PC-9 (cell line): Measurements from ENCODE around the gene GFPT2. TPM values are rescaled to one million over a fixed set of nuclear protein-coding genes. Genes with fewer than 3 reads are reported as not detected.

ENCODE experiments used
- BruUV-seq: library from RNA; stranded (reverse); fragments of 400-500 nt; replicated peaks from 2 replicates; lab custom pipeline; 2021; lab: Mats Ljungman, UMichigan
- CTCF ChIA-PET: fragments of 300-600 bp; sonication (Branson Sonifier 250); formaldehyde crosslinking; loops from one replicate; lab custom pipeline; 2022; ENCODE audit warnings: antibody characterized with exemption; lab: Charles Lee
- POLR2A ChIA-PET: fragments of 300-600 bp; sonication (Branson Sonifier 250); formaldehyde crosslinking; loops from one replicate; lab custom pipeline; 2022; ENCODE audit warnings: antibody characterized with exemption; ENCODE audit not compliant: unreplicated experiment; lab: Charles Lee
- DNase-seq, 2 experiments: peaks; one replicate each; pipeline versions ENCODE4 v3.0.0 to v3.0.0-alpha.2; 2015 to 2022; ENCODE audit warnings: mixed read lengths in 1 of 2
- H2AFZ ChIP-seq: fragments of 200-600 bp; sonication (generic); 2 replicates; pipeline ENCODE4 v1.8.1; 2017; ENCODE audit warnings: antibody characterized with exemption
- H3F3A ChIP-seq: fragments of 200-600 bp; sonication (generic); 2 replicates; pipeline ENCODE4 v1.8.1; 2017; ENCODE audit warnings: antibody characterized with exemption, mild to moderate bottlenecking, low read depth; ENCODE audit not compliant: insufficient read depth
- H3K27ac ChIP-seq: fragments of 200-600 bp; sonication (generic); 2 replicates; pipeline ENCODE4 v1.6.1; 2016; ENCODE audit warnings: mixed run types
- H3K27me3 ChIP-seq: fragments of 200-600 bp; sonication (generic); 2 replicates; pipeline ENCODE4 v1.6.1; 2016; ENCODE audit warnings: low read depth, mixed run types; ENCODE audit not compliant: insufficient read depth
- H3K36me3 ChIP-seq: fragments of 200-600 bp; sonication (generic); 2 replicates; pipeline ENCODE4 v1.6.1; 2016; ENCODE audit warnings: low read depth, mixed run types
- H3K4me1 ChIP-seq: fragments of 200-600 bp; sonication (generic); replicated peaks from 2 replicates; pipeline ENCODE4 v1.6.1; 2016; ENCODE audit warnings: mixed run types; ENCODE audit not compliant: insufficient read depth
- H3K4me2 ChIP-seq: fragments of 200-600 bp; sonication (generic); 2 replicates; pipeline ENCODE4 v1.6.1; 2017; ENCODE audit warnings: mixed run types
- H3K4me3 ChIP-seq: fragments of 200-600 bp; sonication (generic); 2 replicates; pipeline ENCODE4 v1.6.1; 2016; ENCODE audit warnings: mixed run types
- H3K79me2 ChIP-seq: fragments of 200-600 bp; sonication (generic); 2 replicates; pipeline ENCODE4 v1.6.1; 2017; ENCODE audit warnings: low read depth, mixed run types
- H3K9me2 ChIP-seq: fragments of 200-600 bp; sonication (generic); 2 replicates; pipeline ENCODE4 v1.8.1; 2017; ENCODE audit warnings: mild to moderate bottlenecking; ENCODE audit not compliant: insufficient read depth
- H3K9me3 ChIP-seq: fragments of 200-600 bp; sonication (generic); 2 replicates; pipeline ENCODE4 v1.8.1; 2016; ENCODE audit warnings: low read depth; ENCODE audit not compliant: insufficient read depth
- H4K20me1 ChIP-seq: fragments of 200-600 bp; sonication (generic); 2 replicates; pipeline ENCODE4 v1.8.1; 2017; ENCODE audit not compliant: insufficient read depth
- CTCF ChIP-seq: fragments of 200-600 bp; sonication (generic); conservative IDR thresholded peaks from 2 replicates; pipeline ENCODE4 v1.6.1; 2017; ENCODE audit warnings: mixed run types, antibody characterized with exemption, mild to moderate bottlenecking, moderate library complexity
- EZH2 ChIP-seq: fragments of 200-600 bp; sonication (generic); IDR thresholded peaks from 2 replicates; pipeline ENCODE4 v1.8.0; 2017; ENCODE audit warnings: antibody characterized with exemption, low read depth
- intact Hi-C: fragments of 100-400 bp; cut with micrococcal nuclease; formaldehyde crosslinking; loops from one replicate; pipeline ENCODE4 v1.10.0; 2022; ENCODE audit not compliant: unreplicated experiment
- total RNA-seq: library from RNA; stranded (reverse); gene quantifications from 2 replicates; pipeline ENCODE4 v1.2.3, GENCODE V29; 2021

Gene GFPT2
- total RNA-seq, 1 experiment from 2014 or later: 22.5 TPM

GRCh38 chr5:180350296-180350695 is 2.8 kb downstream of the GFPT2 start:
- Histone ChIP-seq H3K36me3 (no peaks in the 10 kb centered on the region), H3K27ac (no peak overlapping the region), H3K9me3 (no peaks in the 10 kb centered on the region), H3K4me2 (no peak overlapping the region), H3K9me2 (no peaks in the 10 kb centered on the region), H4K20me1 (no peaks in the 10 kb centered on the region), H3K79me2 (no peaks in the 10 kb centered on the region), H3F3A (no peaks in the 10 kb centered on the region), H3K4me3 (no peak overlapping the region), H2AFZ (no peak overlapping the region), H3K27me3 (no peaks in the 10 kb centered on the region), H3K4me1 (no peaks in the 10 kb centered on the region; the same call in 1 of the 2 replicates)
- CTCF ChIA-PET: no interaction called here
- intact Hi-C loops: no loop called here
- POLR2A ChIA-PET: no interaction called here
- BruUV-seq: no TSS peak
- DNase-seq: no peak
- TF ChIP-seq CTCF (no peak), EZH2 (no peak)

- Histone ChIP-seq H3F3A (no peaks in the 10 kb centered on the region), H3K9me2 (no peaks in the 10 kb centered on the region), H3K27ac (no peak overlapping the region), H3K36me3 (no peaks in the 10 kb centered on the region), H3K4me1 (peaks cover under 1% of the 10 kb centered on the region; the same call in 1 of the 2 replicates), H3K27me3 (no peaks in the 10 kb centered on the region), H3K4me3 (no peak overlapping the region), H2AFZ (no peak overlapping the region), H3K4me2 (no peak overlapping the region), H3K9me3 (no peaks in the 10 kb centered on the region), H3K79me2 (no peaks in the 10 kb centered on the region), H4K20me1 (no peaks in the 10 kb centered on the region)
- BruUV-seq: no TSS peak
- intact Hi-C loops: no loop called here
- TF ChIP-seq EZH2 (no peak), CTCF (no peak)
- no peak for DNase-seq
- ChIA-PET CTCF (no interaction called here), POLR2A (no interaction called here)
These were observed 3.7 kb downstream of the GFPT2 start for GRCh38 chr5:180349391-180349790.

GRCh38 chr5:180348336-180348735 is 4.8 kb downstream of the GFPT2 start:
- CTCF ChIA-PET: no interaction called here
- no TSS peak for BruUV-seq
- no peak for DNase-seq

More at GRCh38 chr5:180348336-180348735, 4.8 kb downstream of the GFPT2 start:
- Histone ChIP-seq H3K79me2 (no peaks in the 10 kb centered on the region), H3K4me3 (no peak overlapping the region), H3F3A (no peaks in the 10 kb centered on the region; the same call in 1 of the 2 replicates), H3K27me3 (no peaks in the 10 kb centered on the region), H3K36me3 (no peaks in the 10 kb centered on the region), H3K4me1 (peaks cover 9% of the 10 kb centered on the region; the same call in 1 of the 2 replicates), H2AFZ (no peak overlapping the region), H3K27ac (no peak overlapping the region), H3K9me3 (no peaks in the 10 kb centered on the region), H3K4me2 (no peak overlapping the region), H3K9me2 (no peaks in the 10 kb centered on the region), H4K20me1 (no peaks in the 10 kb centered on the region)
- intact Hi-C loops: no loop called here
- TF ChIP-seq EZH2: no peak
- TF ChIP-seq CTCF: no peak
- POLR2A ChIA-PET: no interaction called here
